ENCODE data around the gene THAP11. TPM values are rescaled to one million over a fixed set of nuclear protein-coding genes. Genes with fewer than 3 reads are reported as not detected.

THAP11 gene
- total and polyA plus RNA-seq, 2 of the 13 experiments (the other 11 are each of a cell fraction or from before 2014, with no cell fraction given): 44.2 to 53.4 TPM

GRCh38 chr16:67833415-67834241 lies 8.5 kb upstream of the THAP11 start (continued):
- peak; percentile 71; the same call in 1 of the 2 replicates for TF ChIP-seq ZNF17 (CRISPR knock-in tag; IDR thresholded peaks at IDR 0.05)
- peak; percentile 49; the same call in 1 of the 2 replicates for TF ChIP-seq CEBPG (CRISPR knock-in tag; IDR thresholded peaks at IDR 0.05)
- peak; percentile 81 for TF ChIP-seq ELF3 (CRISPR knock-in tag; IDR thresholded peaks at IDR 0.05)
- no peak for TF ChIP-seq NR2F1 (CRISPR knock-in tag; IDR thresholded peaks at IDR 0.05)
- TF ChIP-seq RNF2 (conservative IDR thresholded peaks at IDR 0.05; ENCODE audit: low read depth): peak; percentile 79; the same call in 1 of the 2 replicates
- no peak for TF ChIP-seq ZNF101 (CRISPR knock-in tag; IDR thresholded peaks at IDR 0.05; ENCODE audit: borderline replicate concordance, low read depth)
- TF ChIP-seq ZNF83 (CRISPR knock-in tag; IDR thresholded peaks at IDR 0.05; ENCODE audit: borderline replicate concordance): no peak
- TF ChIP-seq ZBTB26 (CRISPR knock-in tag; IDR thresholded peaks at IDR 0.05; ENCODE audit: borderline replicate concordance): peak; percentile 34; the same call in 1 of the 2 replicates
- peak; percentile 45; the same call in 1 of the 2 replicates for TF ChIP-seq GFI1 (CRISPR knock-in tag; IDR thresholded peaks at IDR 0.05; ENCODE audit: borderline replicate concordance)
- 0 out of 2 replicates have a peak, but pooled peaks have one; percentile 56 for TF ChIP-seq ATF6 (CRISPR knock-in tag; conservative IDR thresholded peaks at IDR 0.05)
- peak; percentile 93 for TF ChIP-seq CSRNP1 (CRISPR knock-in tag; IDR thresholded peaks at IDR 0.05)
- TF ChIP-seq ISX (CRISPR knock-in tag; conservative IDR thresholded peaks at IDR 0.05): no peak; the same call in 1 of the 2 replicates
- TF ChIP-seq ZNF354B (CRISPR knock-in tag; IDR thresholded peaks at IDR 0.05): 0 out of 2 replicates have a peak, but pooled peaks have one; percentile 14
- TF ChIP-seq ZBTB33 (CRISPR knock-in tag; IDR thresholded peaks at IDR 0.05): peak; percentile 49
- no peak for TF ChIP-seq ZNF468 (CRISPR knock-in tag; IDR thresholded peaks at IDR 0.05)
- 0 out of 2 replicates have a peak, but pooled peaks have one; percentile 52 for TF ChIP-seq KLF15 (CRISPR knock-in tag; IDR thresholded peaks at IDR 0.05; ENCODE audit: borderline replicate concordance)
- peak; percentile 53 for TF ChIP-seq HDAC2 (CRISPR knock-in tag; IDR thresholded peaks at IDR 0.05)
- TF ChIP-seq RBAK (CRISPR knock-in tag; IDR thresholded peaks at IDR 0.05): 0 out of 2 replicates have a peak, but pooled peaks have one; percentile 21
- no peak for TF ChIP-seq NR2F2 (IDR thresholded peaks at IDR 0.05; ENCODE audit: borderline replicate concordance, low read depth)
- TF ChIP-seq MAZ (IDR thresholded peaks at IDR 0.05; ENCODE audit: borderline replicate concordance, low read depth, low read length): no peak
- no peak for TF ChIP-seq MAZ (CRISPR knock-in tag; IDR thresholded peaks at IDR 0.05; ENCODE audit: low read depth)
- TF ChIP-seq ARNT (IDR thresholded peaks at IDR 0.05): no peak

Data from HepG2 (cell line).